Caco-2 (cell line): ENCODE measurements around the gene PATJ. TPM values are rescaled to one million over a fixed set of nuclear protein-coding genes. Genes with fewer than 3 reads are reported as not detected.

Experiments used
- BruUV-seq: library from RNA; stranded (reverse); fragments of 400-500 nt; replicated peaks from 2 replicates; lab custom pipeline; 2021; lab: Mats Ljungman, UMichigan
- CTCF ChIA-PET: fragments of 300-600 bp; sonication (Branson Sonifier 250); formaldehyde crosslinking; loops from one replicate; lab custom pipeline; 2022; ENCODE audit warnings: antibody characterized with exemption; lab: Charles Lee
- POLR2A ChIA-PET: fragments of 300-600 bp; sonication (Branson Sonifier 250); formaldehyde crosslinking; loops from one replicate; lab custom pipeline; 2022; ENCODE audit warnings: antibody characterized with exemption; lab: Charles Lee
- DNase-seq, 2 experiments: peaks; one replicate each; pipeline versions ENCODE4 v3.0.0 to v3.0.0-alpha.2; 2020 to 2022
- H3K27me3 ChIP-seq: replicated peaks from 2 replicates; pipeline ENCODE4 v1.6.0; 2011; ENCODE audit warnings: low read length; ENCODE audit not compliant: control insufficient read depth, insufficient read depth
- H3K36me3 ChIP-seq: 2 replicates; pipeline ENCODE4 v1.5.1; 2011; ENCODE audit warnings: low read length; ENCODE audit not compliant: control insufficient read depth, insufficient read depth
- H3K4me1 ChIP-seq: fragments of 250-450 bp; sonication (Bioruptor Pico); 2 replicates; pipeline ENCODE4 v1.5.1; 2020; ENCODE audit warnings: mild to moderate bottlenecking
- H3K4me3 ChIP-seq: 2 replicates; pipeline ENCODE4 v1.5.1; 2011; ENCODE audit warnings: low read depth, mild to moderate bottlenecking, control low read depth, low read length
- H3K9me3 ChIP-seq: fragments of 250-450 bp; sonication (Bioruptor Pico); 2 replicates; pipeline ENCODE4 v1.5.1; 2020; ENCODE audit warnings: mild to moderate bottlenecking, moderate library complexity
- H3K27ac Mint-ChIP-seq: one replicate; pipeline ENCODE4 v1.8.0; 2022; ENCODE audit warnings: mixed read lengths; ENCODE audit not compliant: unreplicated experiment
- H3K27me3 Mint-ChIP-seq: one replicate; pipeline ENCODE4 v1.8.0; 2022; ENCODE audit warnings: mixed read lengths; ENCODE audit not compliant: insufficient read depth, unreplicated experiment
- H3K36me3 Mint-ChIP-seq: one replicate; pipeline ENCODE4 v1.8.0; 2022; ENCODE audit warnings: mild to moderate bottlenecking, mixed read lengths; ENCODE audit not compliant: insufficient read depth, unreplicated experiment
- H3K4me1 Mint-ChIP-seq: one replicate; pipeline ENCODE4 v1.8.0; 2022; ENCODE audit warnings: low read depth, mixed read lengths; ENCODE audit not compliant: unreplicated experiment
- H3K4me3 Mint-ChIP-seq: one replicate; pipeline ENCODE4 v1.8.0; 2022; ENCODE audit warnings: mild to moderate bottlenecking, moderate library complexity, mixed read lengths; ENCODE audit not compliant: unreplicated experiment
- H3K9me3 Mint-ChIP-seq: one replicate; pipeline ENCODE4 v1.8.0; 2022; ENCODE audit warnings: mixed read lengths; ENCODE audit not compliant: unreplicated experiment
- intact Hi-C: fragments of 100-400 bp; cut with micrococcal nuclease; formaldehyde crosslinking; loops from one replicate; pipeline ENCODE4 v1.10.0; 2022; ENCODE audit not compliant: unreplicated experiment
- total RNA-seq: library from RNA; stranded (reverse); gene quantifications from 2 replicates; pipeline ENCODE4 v1.2.3, GENCODE V29; 2022
- TF ChIP-seq, protein P1 (sequence below), 2 experiments: fragments of 200-600 bp in 1 of 2; IDR thresholded peaks; 1 replicate in 1 of 2; 2 replicates in 1 of 2; pipeline versions ENCODE4 v1.5.1 to v1.8.0; 2011 to 2022; ENCODE audit warnings: antibody characterized with exemption in 1 of 2, control low read depth in 1 of 2, inconsistent platforms in 1 of 2, low read depth in 1 of 2, low read length in 1 of 2, mild to moderate bottlenecking in 1 of 2, moderate library complexity in 1 of 2; ENCODE audit not compliant: insufficient read depth in 1 of 2, severe bottlenecking in 1 of 2, unreplicated experiment in 1 of 2

Gene PATJ
- total RNA-seq, 1 experiment from 2014 or later = 31.6 TPM

DNA sequence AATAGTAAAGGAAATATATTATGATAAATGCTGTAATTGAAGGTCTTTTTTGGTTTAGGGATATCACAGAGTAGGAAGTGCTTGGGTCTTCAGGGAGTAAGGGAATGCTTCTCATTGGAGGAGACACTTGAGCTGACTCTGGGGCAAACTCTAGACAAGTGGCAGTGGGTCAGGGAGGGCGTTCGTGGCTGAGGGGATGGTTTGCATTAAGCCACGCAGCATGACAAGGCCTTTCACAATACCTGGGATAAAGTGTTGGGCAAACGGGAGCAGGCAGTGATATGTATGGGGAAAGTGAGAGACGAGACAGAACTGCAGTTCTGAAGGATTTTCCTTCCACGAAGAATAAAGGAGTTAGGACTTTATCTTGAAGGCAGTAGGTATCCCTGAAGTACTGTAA, 109.0 kb downstream of the PATJ start:
- Histone ChIP-seq H3K9me3 (no peaks in the 10 kb centered on the region), H3K36me3 (no peaks in the 10 kb centered on the region), H3K4me1 (no peaks in the 10 kb centered on the region), H3K4me3 (no peak overlapping the region), H3K27me3 (no peaks in the 10 kb centered on the region)
- BruUV-seq = no TSS peak
- Mint-ChIP-seq H3K27ac (no peak overlapping the region), H3K27me3 (no peaks in the 10 kb centered on the region), H3K4me3 (no peak overlapping the region), H3K36me3 (peaks cover 12% of the 10 kb centered on the region), H3K9me3 (no peaks in the 10 kb centered on the region), H3K4me1 (peaks cover 10% of the 10 kb centered on the region)
- ChIA-PET CTCF (interaction anchor here (0.7 kb wide), 1 partner anchor 87 kb away, joined by 3 read pairs; no protein-coding TSS in a partner anchor), POLR2A (no interaction called here)
- no peak for DNase-seq
- intact Hi-C loops = loop anchor here (10.0 kb wide), 1 partner anchor 876 kb away; no protein-coding TSS in a partner anchor
- TF ChIP-seq, protein P1, sequence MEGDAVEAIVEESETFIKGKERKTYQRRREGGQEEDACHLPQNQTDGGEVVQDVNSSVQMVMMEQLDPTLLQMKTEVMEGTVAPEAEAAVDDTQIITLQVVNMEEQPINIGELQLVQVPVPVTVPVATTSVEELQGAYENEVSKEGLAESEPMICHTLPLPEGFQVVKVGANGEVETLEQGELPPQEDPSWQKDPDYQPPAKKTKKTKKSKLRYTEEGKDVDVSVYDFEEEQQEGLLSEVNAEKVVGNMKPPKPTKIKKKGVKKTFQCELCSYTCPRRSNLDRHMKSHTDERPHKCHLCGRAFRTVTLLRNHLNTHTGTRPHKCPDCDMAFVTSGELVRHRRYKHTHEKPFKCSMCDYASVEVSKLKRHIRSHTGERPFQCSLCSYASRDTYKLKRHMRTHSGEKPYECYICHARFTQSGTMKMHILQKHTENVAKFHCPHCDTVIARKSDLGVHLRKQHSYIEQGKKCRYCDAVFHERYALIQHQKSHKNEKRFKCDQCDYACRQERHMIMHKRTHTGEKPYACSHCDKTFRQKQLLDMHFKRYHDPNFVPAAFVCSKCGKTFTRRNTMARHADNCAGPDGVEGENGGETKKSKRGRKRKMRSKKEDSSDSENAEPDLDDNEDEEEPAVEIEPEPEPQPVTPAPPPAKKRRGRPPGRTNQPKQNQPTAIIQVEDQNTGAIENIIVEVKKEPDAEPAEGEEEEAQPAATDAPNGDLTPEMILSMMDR (IDR thresholded peaks at IDR 0.05; ENCODE audit: insufficient read depth in 1 of 2, low read depth in 1 of 2, low read length in 1 of 2, severe bottlenecking in 1 of 2, unreplicated experiment in 1 of 2) = no peak

DNA sequence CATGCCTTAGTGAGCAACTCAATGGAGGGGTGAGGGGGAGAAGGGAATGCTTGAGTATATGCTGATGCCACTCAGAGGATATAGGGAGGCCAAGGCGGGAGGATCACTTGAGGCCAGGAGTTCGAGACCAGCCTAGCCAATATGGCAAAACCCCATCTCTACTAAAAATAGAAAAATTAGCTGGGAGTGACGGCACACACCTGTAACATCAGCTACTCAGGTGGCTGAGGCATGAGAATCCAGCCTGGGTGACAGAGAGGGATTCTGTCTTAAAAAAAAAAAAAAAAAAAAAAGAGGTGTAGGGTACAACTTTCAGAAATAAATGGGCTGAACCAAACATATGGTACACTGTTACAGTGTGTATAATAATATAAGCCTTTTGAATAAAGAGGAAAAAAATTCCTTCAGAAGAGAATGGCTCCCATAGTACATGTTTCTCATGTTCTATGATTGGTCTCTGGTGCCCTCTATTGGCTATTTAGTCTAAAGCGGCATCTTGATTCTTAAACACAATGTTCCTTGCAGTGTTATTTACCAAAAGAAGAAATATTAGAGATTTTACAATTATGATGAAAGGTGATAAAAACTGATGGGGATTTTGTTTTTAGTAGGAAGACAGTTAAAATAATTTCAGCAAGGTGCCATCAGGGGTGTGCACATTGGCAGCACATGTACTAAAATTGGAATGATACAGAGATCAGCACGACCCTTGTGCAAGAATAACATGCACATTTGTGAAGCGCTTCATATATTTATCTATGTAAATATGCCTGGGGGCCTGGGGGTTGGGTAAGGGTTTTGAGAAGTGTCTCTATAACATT, 109.8 kb downstream of the PATJ start:
- Histone ChIP-seq H3K27me3 (no peaks in the 10 kb centered on the region), H3K4me3 (no peak overlapping the region), H3K9me3 (no peaks in the 10 kb centered on the region), H3K4me1 (no peaks in the 10 kb centered on the region), H3K36me3 (no peaks in the 10 kb centered on the region)
- Mint-ChIP-seq H3K9me3 (no peaks in the 10 kb centered on the region), H3K27me3 (no peaks in the 10 kb centered on the region), H3K36me3 (peaks cover 12% of the 10 kb centered on the region), H3K4me1 (peaks cover 10% of the 10 kb centered on the region), H3K27ac (no peak overlapping the region), H3K4me3 (no peak overlapping the region)
- TF ChIP-seq, protein P1 (IDR thresholded peaks at IDR 0.05; ENCODE audit: insufficient read depth in 1 of 2, low read depth in 1 of 2, low read length in 1 of 2, severe bottlenecking in 1 of 2, unreplicated experiment in 1 of 2) = peak; percentile 35 to 42
- POLR2A ChIA-PET = no interaction called here
- BruUV-seq = no TSS peak
- peak in 1 of 2 experiments; percentile 27 for DNase-seq
- CTCF ChIA-PET = interaction anchor here (0.7 kb wide), 1 partner anchor 87 kb away, joined by 3 read pairs; no protein-coding TSS in a partner anchor
- intact Hi-C loops = loop anchor here (10.0 kb wide), 1 partner anchor 877 kb away; no protein-coding TSS in a partner anchor

DNA sequence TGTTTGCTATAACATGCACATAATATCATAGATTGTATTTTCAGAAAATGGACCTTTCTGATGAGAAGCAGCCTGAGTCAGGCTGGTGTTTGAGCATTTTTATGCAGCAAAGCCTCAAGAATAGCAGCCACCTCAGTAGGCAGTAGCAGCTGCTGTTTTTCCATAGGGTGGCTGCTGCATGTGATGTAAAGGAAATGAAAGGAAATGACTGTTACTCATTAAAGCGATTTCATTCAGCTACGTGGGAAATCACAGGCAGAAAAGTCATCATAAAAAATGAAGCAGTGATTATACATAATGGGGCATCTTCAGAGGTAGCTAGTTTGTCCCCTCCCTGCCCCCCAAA, 110.4 kb downstream of the PATJ start:
- DNase-seq = no peak
- intact Hi-C loops = loop anchor here (10.0 kb wide), 1 partner anchor 878 kb away; no protein-coding TSS in a partner anchor
- Mint-ChIP-seq H3K36me3 (peaks cover 12% of the 10 kb centered on the region), H3K4me1 (peaks cover 10% of the 10 kb centered on the region), H3K27me3 (no peaks in the 10 kb centered on the region), H3K9me3 (no peaks in the 10 kb centered on the region), H3K4me3 (no peak overlapping the region), H3K27ac (no peak overlapping the region)
- ChIA-PET CTCF (no interaction called here), POLR2A (no interaction called here)
- TF ChIP-seq, protein P1 (IDR thresholded peaks at IDR 0.05; ENCODE audit: insufficient read depth in 1 of 2, low read depth in 1 of 2, low read length in 1 of 2, severe bottlenecking in 1 of 2, unreplicated experiment in 1 of 2) = no peak
- no TSS peak for BruUV-seq
- no peaks in the 10 kb centered on the region for H3K4me1 ChIP-seq
- H3K27me3 ChIP-seq = no peaks in the 10 kb centered on the region
- H3K36me3 ChIP-seq = no peaks in the 10 kb centered on the region
- H3K9me3 ChIP-seq = no peaks in the 10 kb centered on the region
- H3K4me3 ChIP-seq = no peak overlapping the region
